GM12878 (cell line): ENCODE data around the gene EIF2A. TPM values are rescaled to one million over a fixed set of nuclear protein-coding genes. Genes with fewer than 3 reads are reported as not detected.

Experiments used
- ATAC-seq: fragments of 200-7000 bp; cut with Tn5 transposase; 3 replicates; pipeline ENCODE4 v1.9.1; 2020; ENCODE audit warnings: mild to moderate bottlenecking, moderate library complexity
- BruUV-seq: library from RNA; stranded (reverse); fragments of 400-500 nt; replicated peaks from 2 replicates; lab custom pipeline; 2021; lab: Mats Ljungman, UMichigan
- CTCF ChIA-PET: fragments of 300-600 bp; sonication (Branson Sonifier 250); formaldehyde crosslinking; extraction: SDS; loops from one replicate; lab custom pipeline; 2021; ENCODE audit warnings: inconsistent platforms; lab: Yijun Ruan, JAX
- POLR2A ChIA-PET: fragments of 350-600 bp; formaldehyde crosslinking; extraction: SDS; loops from one replicate; lab custom pipeline; 2021; ENCODE audit warnings: inconsistent platforms; lab: Charles Lee
- RAD21 ChIA-PET: fragments of 300-600 bp; sonication (Branson Sonifier 250); formaldehyde crosslinking; loops from one replicate; lab custom pipeline; 2023; ENCODE audit warnings: antibody characterized with exemption; ENCODE audit not compliant: unreplicated experiment; lab: Charles Lee
- SMC1A ChIA-PET: fragments of 300-600 bp; sonication (Branson Sonifier 250); formaldehyde crosslinking; loops from one replicate; lab custom pipeline; 2023; ENCODE audit not compliant: unreplicated experiment, uncharacterized antibody; lab: Charles Lee
- DNase-seq: peaks from one replicate; pipeline ENCODE4 v3.0.0-alpha.2; 2011; ENCODE audit warnings: low read depth, low spot score
- FAIRE-seq: peaks from 3 replicates; lab custom pipeline; 2011; peaks lifted over from hg19 to GRCh38; lab: Jason Lieb, UNC
- H2AFZ ChIP-seq: 2 replicates; pipeline ENCODE4 v1.6.0; 2011; ENCODE audit warnings: low read depth, low read length, control low read depth; ENCODE audit not compliant: control insufficient read depth
- H3K27ac ChIP-seq: 2 replicates; pipeline ENCODE4 v1.5.1; 2011; ENCODE audit warnings: control low read depth; ENCODE audit not compliant: control insufficient read depth, insufficient read depth
- H3K27me3 ChIP-seq, 2 experiments: replicated peaks in 1 of 2; 2 replicates each; pipeline versions ENCODE4 v1.6.0 to v1.6.1; 2011; ENCODE audit warnings: low read length in 1 of 2; ENCODE audit not compliant: control insufficient read depth in 2 of 2, insufficient read depth in 2 of 2
- H3K36me3 ChIP-seq, 2 experiments: 2 replicates each; pipeline ENCODE4 v1.5.1; 2011; ENCODE audit warnings: low read length in 1 of 2; ENCODE audit not compliant: control insufficient read depth in 2 of 2, insufficient read depth in 2 of 2
- H3K4me1 ChIP-seq: 2 replicates; pipeline ENCODE4 v1.6.1; 2011; ENCODE audit warnings: mild to moderate bottlenecking, low read length, moderate library complexity, mixed read lengths; ENCODE audit not compliant: control insufficient read depth, insufficient read depth
- H3K4me2 ChIP-seq: 2 replicates; pipeline ENCODE4 v1.6.0; 2011; ENCODE audit warnings: control low read depth; ENCODE audit not compliant: control insufficient read depth, insufficient read depth
- H3K4me3 ChIP-seq: fragments of 200-600 bp; sonication (generic); 2 replicates; pipeline ENCODE4 v1.5.1; 2016
- H3K79me2 ChIP-seq: 2 replicates; pipeline ENCODE4 v1.6.0; 2011; ENCODE audit warnings: low read length; ENCODE audit not compliant: control insufficient read depth, insufficient read depth
- H3K9ac ChIP-seq: 2 replicates; pipeline ENCODE4 v1.8.0; 2011; ENCODE audit warnings: low read length, control low read depth, mixed read lengths; ENCODE audit not compliant: control insufficient read depth, insufficient read depth
- H3K9me3 ChIP-seq: replicated peaks from 3 replicates; pipeline ENCODE4 v1.5.1; 2011; ENCODE audit warnings: mild to moderate bottlenecking, low read length; ENCODE audit not compliant: control insufficient read depth, insufficient read depth
- H4K20me1 ChIP-seq: 2 replicates; pipeline ENCODE4 v1.6.0; 2011; ENCODE audit not compliant: control insufficient read depth, insufficient read depth
- FOXK2 ChIP-seq: fragments of 450-650 bp; IDR thresholded peaks from 2 replicates; pipeline ENCODE4 v1.6.1; 2017; ENCODE audit warnings: mild to moderate bottlenecking, moderate library complexity
- WGBS: methylation state at CpG from one replicate; pipeline ENCODE4 v1.1.6; 2016; ENCODE audit warnings: low lambda C conversion rate; ENCODE audit not compliant: insufficient replicate concordance, insufficient coverage; ENCODE audit errors: missing lambda C conversion rate; 5-methylcytosine and 5-hydroxymethylcytosine counted together
- in situ Hi-C: fragments of 300-500 bp; cut with MboI; formaldehyde crosslinking; loops from 9 replicates; pipeline ENCODE4 v1.14.3; 2018; ENCODE audit warnings: mixed read lengths
- intact Hi-C: fragments of 100-400 bp; cut with micrococcal nuclease; formaldehyde crosslinking; loops from one replicate; pipeline ENCODE4 v1.14.2; 2022; ENCODE audit not compliant: unreplicated experiment
- polyA plus RNA-seq, 11 experiments: library from polyadenylated mRNA; depleted of rRNA in 4 of 11; unstranded in 6 of 11; stranded (reverse) in 5 of 11; fragments of >200 nt; fragmentation: Nextera tagmentation in 4 of 11; fragmentation: Illumina TruSeq in 1 of 11; extraction: Ambion mirVana in 4 of 11; extraction: Trizol in 1 of 11; gene quantifications; 1 replicate in 1 of 11; 2 replicates in 10 of 11; pipeline versions ENCODE4 v1.2.1 to v1.2.3, GENCODE V29; 2011 to 2016; ENCODE audit warnings: inconsistent platforms in 2 of 11, missing spikeins in 2 of 11, low read depth in 1 of 11
- total RNA-seq, 4 experiments: library from RNA; depleted of rRNA in 3 of 4; stranded (reverse); fragments of >200 nt in 3 of 4; fragmentation: Illumina TruSeq in 1 of 4; extraction: Trizol in 1 of 4; gene quantifications; 2 replicates each; pipeline versions ENCODE4 v1.2.1 to v1.2.3, GENCODE V29; 2013 to 2021
- TF ChIP-seq, protein P1 (sequence below): fragments of 450-650 bp; IDR thresholded peaks from 2 replicates; pipeline ENCODE4 v1.6.1; 2016; ENCODE audit warnings: mild to moderate bottlenecking, moderate library complexity, borderline replicate concordance

Gene EIF2A
- total and polyA plus RNA-seq, 10 of the 15 experiments (the other 5 are each of a cell fraction or from before 2014, with no cell fraction given) = 85.4 to 211 (median 136) TPM

GRCh38 chr3:150626148-150626930 is 79.8 kb downstream of the EIF2A start:
- Histone ChIP-seq H3K27me3 (no peaks in the 10 kb centered on the region), H3K9me3 (no peaks in the 10 kb centered on the region), H3K9ac (no peak overlapping the region), H3K27ac (no peak overlapping the region)
- BruUV-seq = no TSS peak
- FAIRE-seq = no peak
- RAD21 ChIA-PET = interaction anchor here (0.5 kb wide), 1 partner anchor 21 kb away, joined by 3 read pairs; no protein-coding TSS in a partner anchor
- TF ChIP-seq, protein P1, sequence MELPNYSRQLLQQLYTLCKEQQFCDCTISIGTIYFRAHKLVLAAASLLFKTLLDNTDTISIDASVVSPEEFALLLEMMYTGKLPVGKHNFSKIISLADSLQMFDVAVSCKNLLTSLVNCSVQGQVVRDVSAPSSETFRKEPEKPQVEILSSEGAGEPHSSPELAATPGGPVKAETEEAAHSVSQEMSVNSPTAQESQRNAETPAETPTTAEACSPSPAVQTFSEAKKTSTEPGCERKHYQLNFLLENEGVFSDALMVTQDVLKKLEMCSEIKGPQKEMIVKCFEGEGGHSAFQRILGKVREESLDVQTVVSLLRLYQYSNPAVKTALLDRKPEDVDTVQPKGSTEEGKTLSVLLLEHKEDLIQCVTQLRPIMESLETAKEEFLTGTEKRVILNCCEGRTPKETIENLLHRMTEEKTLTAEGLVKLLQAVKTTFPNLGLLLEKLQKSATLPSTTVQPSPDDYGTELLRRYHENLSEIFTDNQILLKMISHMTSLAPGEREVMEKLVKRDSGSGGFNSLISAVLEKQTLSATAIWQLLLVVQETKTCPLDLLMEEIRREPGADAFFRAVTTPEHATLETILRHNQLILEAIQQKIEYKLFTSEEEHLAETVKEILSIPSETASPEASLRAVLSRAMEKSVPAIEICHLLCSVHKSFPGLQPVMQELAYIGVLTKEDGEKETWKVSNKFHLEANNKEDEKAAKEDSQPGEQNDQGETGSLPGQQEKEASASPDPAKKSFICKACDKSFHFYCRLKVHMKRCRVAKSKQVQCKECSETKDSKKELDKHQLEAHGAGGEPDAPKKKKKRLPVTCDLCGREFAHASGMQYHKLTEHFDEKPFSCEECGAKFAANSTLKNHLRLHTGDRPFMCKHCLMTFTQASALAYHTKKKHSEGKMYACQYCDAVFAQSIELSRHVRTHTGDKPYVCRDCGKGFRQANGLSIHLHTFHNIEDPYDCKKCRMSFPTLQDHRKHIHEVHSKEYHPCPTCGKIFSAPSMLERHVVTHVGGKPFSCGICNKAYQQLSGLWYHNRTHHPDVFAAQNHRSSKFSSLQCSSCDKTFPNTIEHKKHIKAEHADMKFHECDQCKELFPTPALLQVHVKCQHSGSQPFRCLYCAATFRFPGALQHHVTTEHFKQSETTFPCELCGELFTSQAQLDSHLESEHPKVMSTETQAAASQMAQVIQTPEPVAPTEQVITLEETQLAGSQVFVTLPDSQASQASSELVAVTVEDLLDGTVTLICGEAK = peak; percentile 59; the same call in 1 of the 2 replicates
- no peak for TF ChIP-seq FOXK2
- TF ChIP-seq, all 136 proteins: peak for 1
- Histone ChIP-seq H3K4me2 (no peak overlapping the region), H3K4me3 (no peak overlapping the region), H3K79me2 (peaks cover 13% of the 10 kb centered on the region), H3K4me1 (no peaks in the 10 kb centered on the region), H2AFZ (no peak overlapping the region), H4K20me1 (no peaks in the 10 kb centered on the region), H3K36me3 (peaks cover 5 to 17% of the 10 kb centered on the region in 2 experiments)
- intact Hi-C loops = no loop called here
- WGBS = 94% methylated on average over 2 of the region's 2 CpGs
- ChIA-PET CTCF (interaction anchor here (1.4 kb wide), 1 partner anchor 12 kb away, joined by 3 read pairs; no protein-coding TSS in a partner anchor), POLR2A (no interaction called here), SMC1A (interaction anchor here (1.0 to 1.2 kb wide), 2 partner anchors 9 to 17 kb away, joined by 3 to 7 read pairs; no protein-coding TSS in a partner anchor)
- in situ Hi-C loops = no loop called here
- no peak for DNase-seq
- no peak for ATAC-seq
